Measurements from ENCODE around the gene NOLC1. TPM values are rescaled to one million over a fixed set of nuclear protein-coding genes. Genes with fewer than 3 reads are reported as not detected.
A peak's percentile ranks its signal among the peaks of the same experiment; 100 is the strongest.

The NOLC1 gene
- total RNA-seq, 1 experiment from 2014 or later, result 22.6 TPM

- no peaks in the 10 kb centered on the region for H3K36me3 ChIP-seq (ENCODE audit: insufficient read depth, low read length)
- H4K20me1 ChIP-seq (ENCODE audit: insufficient read depth, low read depth, low read length), result no peaks in the 10 kb centered on the region
- H3K27me3 ChIP-seq (ENCODE audit: low read length), result no peaks in the 10 kb centered on the region
- peak within 1 kb of the TSS; percentile 80 for H3K4me3 ChIP-seq (ENCODE audit: low read length)
- peak within 1 kb of the TSS; percentile 87 for H3K9ac ChIP-seq (ENCODE audit: low read length)
- peak within 1 kb of the TSS; percentile 56; the same call in 1 of the 2 replicates for H2AFZ ChIP-seq (ENCODE audit: low read length)
- peak; percentile 88 for DNase-seq
- H3K9me2 ChIP-seq (replicated peaks; ENCODE audit: insufficient read depth, low read length), result no peaks in the 10 kb centered on the region
- H3K4me1 ChIP-seq (ENCODE audit: low read length), result peaks cover 48% of the 10 kb centered on the region
- no peaks in the 10 kb centered on the region for H3K9me3 ChIP-seq (ENCODE audit: low read length)
- H3K27ac ChIP-seq (ENCODE audit: low read length), result peak within 1 kb of the TSS; percentile 69
- H3K79me2 ChIP-seq (ENCODE audit: low read length), result peaks cover 44% of the 10 kb centered on the region
- peak within 1 kb of the TSS; percentile 84 for H3K4me2 ChIP-seq (ENCODE audit: low read depth, low read length, poor library complexity, severe bottlenecking)
Measured at GRCh38 chr10:102120142-102120990, 31.8 kb upstream of the NOLC1 start, which contains the start of gene LDB1. TSS of gene LDB1 (minus strand) at chr10:102120368. CDS start at chr10:102120110, 258 bp downstream.

- Histone ChIP-seq H4K20me1 (ENCODE audit: insufficient read depth, low read depth, low read length) (no peaks in the 10 kb centered on the region), H2AFZ (ENCODE audit: low read length) (peak overlapping the region; percentile 56; the same call in 1 of the 2 replicates), H3K4me3 (ENCODE audit: low read length) (peak overlapping the region; percentile 80), H3K9ac (ENCODE audit: low read length) (peak overlapping the region; percentile 87), H3K36me3 (ENCODE audit: insufficient read depth, low read length) (no peaks in the 10 kb centered on the region), H3K79me2 (ENCODE audit: low read length) (peaks cover 37% of the 10 kb centered on the region), H3K4me2 (ENCODE audit: low read depth, low read length, poor library complexity, severe bottlenecking) (peak overlapping the region; percentile 84), H3K27me3 (ENCODE audit: low read length) (no peaks in the 10 kb centered on the region), H3K27ac (ENCODE audit: low read length) (no peak overlapping the region), H3K4me1 (ENCODE audit: low read length) (peaks cover 40% of the 10 kb centered on the region), H3K9me2 (replicated peaks; ENCODE audit: insufficient read depth, low read length) (no peaks in the 10 kb centered on the region), H3K9me3 (ENCODE audit: low read length) (no peaks in the 10 kb centered on the region)
- peak; percentile 36 for DNase-seq
Measured at GRCh38 chr10:102120991-102121738, 31.0 kb upstream of the NOLC1 start.

GRCh38 chr10:102121739-102122372 is 30.3 kb upstream of the NOLC1 start:
- Histone ChIP-seq H3K27ac (ENCODE audit: low read length) (no peak overlapping the region), H3K4me1 (ENCODE audit: low read length) (peaks cover 34% of the 10 kb centered on the region), H3K79me2 (ENCODE audit: low read length) (peaks cover 30% of the 10 kb centered on the region), H3K4me2 (ENCODE audit: low read depth, low read length, poor library complexity, severe bottlenecking) (peak overlapping the region; percentile 84), H3K27me3 (ENCODE audit: low read length) (no peaks in the 10 kb centered on the region), H4K20me1 (ENCODE audit: insufficient read depth, low read depth, low read length) (no peaks in the 10 kb centered on the region), H2AFZ (ENCODE audit: low read length) (no peak overlapping the region), H3K9me2 (replicated peaks; ENCODE audit: insufficient read depth, low read length) (no peaks in the 10 kb centered on the region), H3K36me3 (ENCODE audit: insufficient read depth, low read length) (no peaks in the 10 kb centered on the region), H3K9ac (ENCODE audit: low read length) (no peak overlapping the region), H3K4me3 (ENCODE audit: low read length) (no peak overlapping the region), H3K9me3 (ENCODE audit: low read length) (no peaks in the 10 kb centered on the region)
- peak; percentile 31 for DNase-seq

GRCh38 chr10:102122450-102122849 is 29.7 kb upstream of the NOLC1 start:
- H3K4me3 ChIP-seq (ENCODE audit: low read length), result no peak overlapping the region
- H3K4me2 ChIP-seq (ENCODE audit: low read depth, low read length, poor library complexity, severe bottlenecking), result no peak overlapping the region

GRCh38 chr10:102123223-102123622 is 29.0 kb upstream of the NOLC1 start:
- Histone ChIP-seq H3K4me1 (ENCODE audit: low read length) (peaks cover 20% of the 10 kb centered on the region), H3K36me3 (ENCODE audit: insufficient read depth, low read length) (no peaks in the 10 kb centered on the region), H4K20me1 (ENCODE audit: insufficient read depth, low read depth, low read length) (no peaks in the 10 kb centered on the region), H3K27ac (ENCODE audit: low read length) (no peak overlapping the region), H3K27me3 (ENCODE audit: low read length) (no peaks in the 10 kb centered on the region), H2AFZ (ENCODE audit: low read length) (no peak overlapping the region), H3K79me2 (ENCODE audit: low read length) (peaks cover 16% of the 10 kb centered on the region), H3K4me3 (ENCODE audit: low read length) (no peak overlapping the region), H3K9me3 (ENCODE audit: low read length) (no peaks in the 10 kb centered on the region), H3K4me2 (ENCODE audit: low read depth, low read length, poor library complexity, severe bottlenecking) (no peak overlapping the region), H3K9me2 (replicated peaks; ENCODE audit: insufficient read depth, low read length) (no peaks in the 10 kb centered on the region), H3K9ac (ENCODE audit: low read length) (no peak overlapping the region)
- no peak for DNase-seq

More at GRCh38 chr10:102122450-102122849, 29.7 kb upstream of the NOLC1 start:
- Histone ChIP-seq H3K4me1 (ENCODE audit: low read length) (peaks cover 28% of the 10 kb centered on the region), H3K36me3 (ENCODE audit: insufficient read depth, low read length) (no peaks in the 10 kb centered on the region), H2AFZ (ENCODE audit: low read length) (no peak overlapping the region), H3K27me3 (ENCODE audit: low read length) (no peaks in the 10 kb centered on the region), H3K79me2 (ENCODE audit: low read length) (peaks cover 24% of the 10 kb centered on the region), H4K20me1 (ENCODE audit: insufficient read depth, low read depth, low read length) (no peaks in the 10 kb centered on the region), H3K9me3 (ENCODE audit: low read length) (no peaks in the 10 kb centered on the region), H3K9me2 (replicated peaks; ENCODE audit: insufficient read depth, low read length) (no peaks in the 10 kb centered on the region), H3K9ac (ENCODE audit: low read length) (no peak overlapping the region), H3K27ac (ENCODE audit: low read length) (no peak overlapping the region)
- DNase-seq, result peak; percentile 23

GRCh38 chr10:102131286-102132170 is 20.7 kb upstream of the NOLC1 start:
- Histone ChIP-seq H4K20me1 (ENCODE audit: insufficient read depth, low read depth, low read length) (no peaks in the 10 kb centered on the region; the same call in 1 of the 2 replicates), H3K4me2 (ENCODE audit: low read depth, low read length, poor library complexity, severe bottlenecking) (peak overlapping the region; percentile 73), H2AFZ (ENCODE audit: low read length) (peak overlapping the region; percentile 94), H3K4me3 (ENCODE audit: low read length) (no peak overlapping the region), H3K9ac (ENCODE audit: low read length) (peak overlapping the region; percentile 61), H3K27ac (ENCODE audit: low read length) (peak overlapping the region; percentile 39; the same call in 1 of the 2 replicates), H3K4me1 (ENCODE audit: low read length) (peaks cover 20% of the 10 kb centered on the region), H3K79me2 (ENCODE audit: low read length) (peaks cover 36% of the 10 kb centered on the region), H3K36me3 (ENCODE audit: insufficient read depth, low read length) (no peaks in the 10 kb centered on the region; the same call in 1 of the 2 replicates), H3K9me2 (replicated peaks; ENCODE audit: insufficient read depth, low read length) (no peaks in the 10 kb centered on the region), H3K27me3 (ENCODE audit: low read length) (no peaks in the 10 kb centered on the region), H3K9me3 (ENCODE audit: low read length) (no peaks in the 10 kb centered on the region)
- no peak for DNase-seq

- DNase-seq, result no peak
- H4K20me1 ChIP-seq (ENCODE audit: insufficient read depth, low read depth, low read length), result no peaks in the 10 kb centered on the region; the same call in 1 of the 2 replicates
- H3K9me2 ChIP-seq (replicated peaks; ENCODE audit: insufficient read depth, low read length), result no peaks in the 10 kb centered on the region
- H3K36me3 ChIP-seq (ENCODE audit: insufficient read depth, low read length), result no peaks in the 10 kb centered on the region; the same call in 1 of the 2 replicates
- H2AFZ ChIP-seq (ENCODE audit: low read length), result peak overlapping the region; percentile 94
- H3K9ac ChIP-seq (ENCODE audit: low read length), result peak overlapping the region; percentile 61
- peak overlapping the region; percentile 73 for H3K4me2 ChIP-seq (ENCODE audit: low read depth, low read length, poor library complexity, severe bottlenecking)
- peaks cover 42% of the 10 kb centered on the region for H3K79me2 ChIP-seq (ENCODE audit: low read length)
- no peaks in the 10 kb centered on the region for H3K27me3 ChIP-seq (ENCODE audit: low read length)
- H3K9me3 ChIP-seq (ENCODE audit: low read length), result no peaks in the 10 kb centered on the region
- H3K4me1 ChIP-seq (ENCODE audit: low read length), result peaks cover 20% of the 10 kb centered on the region
- peak overlapping the region; percentile 94 for H3K4me3 ChIP-seq (ENCODE audit: low read length)
- peak overlapping the region; percentile 39; the same call in 1 of the 2 replicates for H3K27ac ChIP-seq (ENCODE audit: low read length)
Measured at GRCh38 chr10:102132193-102132562, 20.0 kb upstream of the NOLC1 start.

All from Karpas-422 (cell line).